ENCODE results near the gene AUH. TPM values are rescaled to one million over a fixed set of nuclear protein-coding genes. Genes with fewer than 3 reads are reported as not detected.

Gene AUH
- total RNA-seq, 2 experiments from 2014 or later, result 16.9 to 24.5 TPM

DNA sequence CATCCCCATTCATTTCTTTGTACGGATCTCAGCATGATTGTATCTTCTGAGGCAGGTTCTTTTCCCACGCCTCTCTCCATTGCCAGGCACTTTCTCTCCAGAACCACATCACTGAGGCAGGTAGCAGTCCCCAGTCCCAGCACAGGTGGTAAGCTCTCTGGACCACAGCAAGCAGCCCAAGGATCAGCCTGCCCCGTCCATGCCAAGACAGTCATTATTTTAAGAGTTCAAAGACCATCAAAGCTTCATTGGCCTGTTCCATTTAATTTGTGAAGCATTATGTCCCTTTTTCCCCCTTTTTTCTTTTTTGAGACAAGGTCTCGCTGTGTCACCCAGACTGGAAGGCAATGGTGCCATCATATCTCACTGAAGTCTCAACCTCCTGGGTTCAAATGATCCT lies 171.7 kb downstream of the AUH start:
- no peaks in the 10 kb centered on the region for H3K9me2 ChIP-seq (ENCODE audit: insufficient read depth, low read length)
- no peaks in the 10 kb centered on the region for H3K79me2 ChIP-seq (ENCODE audit: insufficient read depth, low read depth, low read length)
- no peak overlapping the region for H2AFZ ChIP-seq (ENCODE audit: low read length)
- H3K4me1 ChIP-seq (ENCODE audit: insufficient read depth, low read length, poor library complexity, severe bottlenecking), result peaks cover 52% of the 10 kb centered on the region
- no peak overlapping the region for H3K27ac ChIP-seq (ENCODE audit: low read depth, low read length, poor library complexity, severe bottlenecking)
- intact Hi-C loops (cut with micrococcal nuclease; ENCODE audit: unreplicated experiment), result loop anchor here (5.0 kb wide), 2 partner anchors 153 to 172 kb away; partner anchors contain the start of gene AUH
- ChIA-PET CTCF (ENCODE audit: unreplicated experiment) (no interaction called here), POLR2A (no interaction called here)
- no peaks in the 10 kb centered on the region for H4K20me1 ChIP-seq (ENCODE audit: insufficient read depth, low read length)
- H3K36me3 ChIP-seq (ENCODE audit: insufficient read depth, low read length), result no peaks in the 10 kb centered on the region; the same call in 1 of the 2 replicates
- no peak overlapping the region for H3K4me2 ChIP-seq (ENCODE audit: low read length)
- H3K4me3 ChIP-seq (ENCODE audit: low read depth, low read length, poor library complexity, severe bottlenecking), result no peak overlapping the region
- no TSS peak for BruUV-seq (replicated peaks)
- TF ChIP-seq EZH2phosphoT487 (IDR thresholded peaks at IDR 0.05; ENCODE audit: borderline replicate concordance, low read depth, low read length) (no peak), CTCF (conservative IDR thresholded peaks at IDR 0.05; ENCODE audit: low read length) (no peak)
- H3K9me3 ChIP-seq (ENCODE audit: low read length), result no peaks in the 10 kb centered on the region
- DNase-seq (ENCODE audit: low spot score), result no peak

GRCh38 chr9:91188719-91189590 lies 172.8 kb downstream of the AUH start:
- Histone ChIP-seq H3K4me3 (ENCODE audit: low read depth, low read length, poor library complexity, severe bottlenecking) (no peak overlapping the region), H3K79me2 (ENCODE audit: insufficient read depth, low read depth, low read length) (no peaks in the 10 kb centered on the region), H3K4me1 (ENCODE audit: insufficient read depth, low read length, poor library complexity, severe bottlenecking) (peaks cover 49% of the 10 kb centered on the region), H3K9me3 (ENCODE audit: low read length) (no peaks in the 10 kb centered on the region), H3K4me2 (ENCODE audit: low read length) (no peak overlapping the region), H4K20me1 (ENCODE audit: insufficient read depth, low read length) (no peaks in the 10 kb centered on the region), H3K27ac (ENCODE audit: low read depth, low read length, poor library complexity, severe bottlenecking) (no peak overlapping the region), H3K9me2 (ENCODE audit: insufficient read depth, low read length) (no peaks in the 10 kb centered on the region), H3K36me3 (ENCODE audit: insufficient read depth, low read length) (no peaks in the 10 kb centered on the region; the same call in 1 of the 2 replicates), H2AFZ (ENCODE audit: low read length) (no peak overlapping the region)
- TF ChIP-seq EZH2phosphoT487 (IDR thresholded peaks at IDR 0.05; ENCODE audit: borderline replicate concordance, low read depth, low read length), result no peak
- no peak for TF ChIP-seq CTCF (conservative IDR thresholded peaks at IDR 0.05; ENCODE audit: low read length)
- ChIA-PET POLR2A (no interaction called here), CTCF (ENCODE audit: unreplicated experiment) (no interaction called here)
- BruUV-seq (replicated peaks), result no TSS peak
- DNase-seq (ENCODE audit: low spot score), result no peak
- intact Hi-C loops (cut with micrococcal nuclease; ENCODE audit: unreplicated experiment), result no loop called here

DNA sequence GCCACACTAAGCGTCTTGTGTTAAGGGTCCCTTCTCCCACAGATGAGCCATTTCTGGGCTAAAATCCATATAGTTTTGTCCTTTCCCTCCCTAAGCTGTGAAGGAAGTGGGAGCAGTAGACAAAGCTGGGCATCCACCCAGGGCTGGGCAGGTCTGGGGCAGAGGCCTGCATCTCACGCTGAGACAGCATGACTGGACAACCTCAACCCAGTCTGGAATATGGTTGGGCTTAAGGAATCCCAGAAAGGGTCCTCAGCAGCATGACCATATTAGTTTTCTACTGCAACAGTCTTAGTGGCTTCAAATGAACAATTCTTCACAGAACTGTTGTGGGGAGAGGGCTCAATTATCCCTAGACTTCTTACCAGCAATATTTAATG lies 173.8 kb downstream of the AUH start:
- ChIA-PET POLR2A (interaction anchor here (0.8 kb wide), 1 partner anchor 20 kb away, joined by 3 read pairs; no protein-coding TSS in a partner anchor), CTCF (ENCODE audit: unreplicated experiment) (no interaction called here)
- Histone ChIP-seq H3K9me2 (ENCODE audit: insufficient read depth, low read length) (no peaks in the 10 kb centered on the region), H3K4me1 (ENCODE audit: insufficient read depth, low read length, poor library complexity, severe bottlenecking) (peaks cover 49% of the 10 kb centered on the region), H4K20me1 (ENCODE audit: insufficient read depth, low read length) (no peaks in the 10 kb centered on the region), H3K9me3 (ENCODE audit: low read length) (no peaks in the 10 kb centered on the region), H3K36me3 (ENCODE audit: insufficient read depth, low read length) (no peaks in the 10 kb centered on the region; the same call in 1 of the 2 replicates), H2AFZ (ENCODE audit: low read length) (no peak overlapping the region), H3K79me2 (ENCODE audit: insufficient read depth, low read depth, low read length) (no peaks in the 10 kb centered on the region), H3K4me2 (ENCODE audit: low read length) (no peak overlapping the region), H3K27ac (ENCODE audit: low read depth, low read length, poor library complexity, severe bottlenecking) (no peak overlapping the region), H3K4me3 (ENCODE audit: low read depth, low read length, poor library complexity, severe bottlenecking) (no peak overlapping the region)
- no peak for DNase-seq (ENCODE audit: low spot score)
- intact Hi-C loops (cut with micrococcal nuclease; ENCODE audit: unreplicated experiment), result no loop called here
- TF ChIP-seq EZH2phosphoT487 (IDR thresholded peaks at IDR 0.05; ENCODE audit: borderline replicate concordance, low read depth, low read length), result no peak
- no TSS peak for BruUV-seq (replicated peaks)
